CD14-positive monocyte (primary cell): ENCODE measurements around the gene LASP1. TPM values are rescaled to one million over a fixed set of nuclear protein-coding genes. Genes with fewer than 3 reads are reported as not detected.
A peak's percentile ranks its signal among the peaks of the same experiment; 100 is the strongest.

Experiments used
- DNase-seq, 3 donors: peaks; one replicate each; pipeline ENCODE4 v3.0.0-alpha.2; 2011 to 2022
- H2AFZ ChIP-seq: 2 replicates; pipeline ENCODE4 v1.6.0; 2012; ENCODE audit warnings: mild to moderate bottlenecking, low read depth, low read length, inconsistent platforms; ENCODE audit not compliant: insufficient read depth, poor library complexity, severe bottlenecking
- H3K27ac ChIP-seq, 2 donors: 1 replicate in 1 of 2; 2 replicates in 1 of 2; pipeline ENCODE4 v1.5.1; 2012 to 2013; ENCODE audit warnings: low read length in 2 of 2, control low read depth in 1 of 2, inconsistent platforms in 1 of 2, low read depth in 1 of 2, mild to moderate bottlenecking in 1 of 2
- H3K27me3 ChIP-seq, 2 donors: one replicate each; pipeline versions ENCODE4 v1.6.0 to v1.6.1; 2011 to 2013; ENCODE audit warnings: low read length in 2 of 2; ENCODE audit not compliant: control insufficient read depth in 2 of 2, insufficient read depth in 2 of 2
- H3K36me3 ChIP-seq, 2 donors: replicated peaks in 1 of 2; 1 replicate in 1 of 2; 2 replicates in 1 of 2; pipeline versions ENCODE4 v1.5.1 to v1.6.1; 2012 to 2013; ENCODE audit warnings: low read length in 2 of 2, control low read depth in 1 of 2, inconsistent platforms in 1 of 2, mild to moderate bottlenecking in 1 of 2; ENCODE audit not compliant: insufficient read depth in 2 of 2, control insufficient read depth in 1 of 2
- H3K4me1 ChIP-seq, 2 donors: 1 replicate in 1 of 2; 2 replicates in 1 of 2; pipeline versions ENCODE4 v1.5.1 to v1.6.1; 2012 to 2013; ENCODE audit warnings: low read length in 2 of 2, control low read depth in 1 of 2, inconsistent platforms in 1 of 2, mild to moderate bottlenecking in 1 of 2, moderate library complexity in 1 of 2; ENCODE audit not compliant: insufficient read depth in 2 of 2, control insufficient read depth in 1 of 2
- H3K4me2 ChIP-seq: replicated peaks from 2 replicates; pipeline ENCODE3; 2012; ENCODE audit warnings: low read length, moderate library complexity, mild to moderate bottlenecking; ENCODE audit not compliant: poor library complexity, severe bottlenecking; ENCODE audit errors: extremely low read depth
- H3K4me3 ChIP-seq, 3 experiments: fragments of 200-600 bp in 1 of 3; sonication (generic) in 1 of 3; replicated peaks in 1 of 3; 1 replicate in 2 of 3; 2 replicates in 1 of 3; pipeline ENCODE4 v1.5.1; 2011 to 2013; ENCODE audit warnings: low read length in 3 of 3, mild to moderate bottlenecking in 3 of 3, control low read depth in 2 of 3, low read depth in 2 of 3, inconsistent platforms in 1 of 3, moderate library complexity in 1 of 3
- H3K79me2 ChIP-seq: 2 replicates; pipeline ENCODE4 v1.6.0; 2012; ENCODE audit warnings: mild to moderate bottlenecking, control low read depth, inconsistent platforms, low read length, moderate library complexity; ENCODE audit not compliant: insufficient read depth
- H3K9ac ChIP-seq: 2 replicates; pipeline ENCODE4 v1.6.0; 2017; ENCODE audit warnings: low read length, mild to moderate bottlenecking; ENCODE audit not compliant: insufficient read depth, poor library complexity, severe bottlenecking
- H3K9me3 ChIP-seq, 2 donors: replicated peaks in 1 of 2; 1 replicate in 1 of 2; 2 replicates in 1 of 2; pipeline versions ENCODE4 v1.5.1 to v1.6.1; 2012 to 2013; ENCODE audit warnings: low read length in 2 of 2, control low read depth in 1 of 2; ENCODE audit not compliant: control insufficient read depth in 1 of 2, insufficient read depth in 1 of 2
- H4K20me1 ChIP-seq: 2 replicates; pipeline ENCODE4 v1.6.0; 2012; ENCODE audit warnings: mild to moderate bottlenecking, low read length, control low read depth, moderate library complexity; ENCODE audit not compliant: insufficient read depth
- H3K27ac Mint-ChIP-seq, 7 donors: one replicate each; pipeline ENCODE4 v1.8.0; 2020; ENCODE audit warnings: mild to moderate bottlenecking in 7 of 7, mixed read lengths in 7 of 7, moderate library complexity in 6 of 7, inconsistent platforms in 2 of 7
- H3K27me3 Mint-ChIP-seq, 3 donors: one replicate each; pipeline ENCODE4 v1.8.0; 2021 to 2022; ENCODE audit warnings: low read depth in 3 of 3, mild to moderate bottlenecking in 3 of 3, mixed read lengths in 3 of 3, moderate library complexity in 3 of 3, inconsistent platforms in 1 of 3
- H3K36me3 Mint-ChIP-seq, 2 donors: one replicate each; pipeline ENCODE4 v1.8.0; 2020; ENCODE audit warnings: mixed read lengths in 2 of 2, inconsistent platforms in 1 of 2, mild to moderate bottlenecking in 1 of 2
- H3K4me1 Mint-ChIP-seq: one replicate; pipeline ENCODE4 v1.8.0; 2020; ENCODE audit warnings: mild to moderate bottlenecking, mixed read lengths
- H3K4me3 Mint-ChIP-seq, 2 donors: one replicate each; pipeline ENCODE4 v1.8.0; 2020; ENCODE audit warnings: mild to moderate bottlenecking in 2 of 2, mixed read lengths in 2 of 2, moderate library complexity in 1 of 2
- H3K9me3 Mint-ChIP-seq, 7 donors: one replicate each; pipeline ENCODE4 v1.8.0; 2020 to 2022; ENCODE audit warnings: mixed read lengths in 7 of 7, mild to moderate bottlenecking in 6 of 7, moderate library complexity in 6 of 7, inconsistent platforms in 2 of 7
- CTCF ChIP-seq: fragments of 200-600 bp; IDR thresholded peaks from one replicate; pipeline ENCODE4 v1.8.0; 2022; ENCODE audit warnings: antibody characterized with exemption, mild to moderate bottlenecking
- WGBS: methylation state at CpG from one replicate; pipeline ENCODE4 v1.1.5; 2013; ENCODE audit warnings: missing lambda C conversion rate; ENCODE audit not compliant: insufficient coverage; 5-methylcytosine and 5-hydroxymethylcytosine counted together
- intact Hi-C, 2 donors: fragments of 100-400 bp; cut with micrococcal nuclease; formaldehyde crosslinking; loops; one replicate each; pipeline versions ENCODE4 v1.15.0 to v1.15.1; 2023
- polyA plus RNA-seq, 3 donors: library from polyadenylated mRNA; depleted of rRNA in 1 of 3; unstranded in 2 of 3; stranded (reverse) in 1 of 3; fragments of 300-500 nt in 2 of 3; fragments of >200 nt in 1 of 3; fragmentation: Illumina TruSeq in 2 of 3; gene quantifications; 1 replicate in 2 of 3; 2 replicates in 1 of 3; pipeline ENCODE4 v1.2.3, GENCODE V29; 2012 to 2021

Gene LASP1
- polyA plus RNA-seq, 3 donors, result 55.9 to 93.7 (median 70.6) TPM

DNA sequence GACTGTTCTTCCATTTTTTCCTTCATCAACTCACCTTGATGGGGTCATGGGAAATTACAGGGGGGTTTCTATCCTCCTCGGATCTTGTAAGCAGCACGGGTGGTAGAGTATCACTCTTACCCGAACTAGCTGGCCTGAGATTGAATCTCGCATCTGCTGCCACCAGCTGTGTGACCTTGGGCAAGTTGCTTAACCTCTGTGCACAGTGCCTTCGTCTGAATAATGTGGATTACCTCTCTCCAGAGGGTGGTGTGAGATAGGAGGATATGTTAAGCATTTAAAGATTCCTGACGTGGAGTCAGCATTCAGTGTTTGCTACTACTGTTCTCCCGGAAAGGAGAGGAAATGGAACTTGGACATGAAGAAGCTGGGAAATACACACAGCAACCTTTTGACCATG, 24.4 kb downstream of the LASP1 start:
- no peak for TF ChIP-seq CTCF
- Mint-ChIP-seq H3K27me3 (peaks cover 0 to 1% (median 0%) of the 10 kb centered on the region in 3 donors), H3K27ac (peak overlapping the region in 6 of 7 donors; percentile 3 to 83 (median 27)), H3K4me1 (peaks cover 44% of the 10 kb centered on the region), H3K36me3 (peaks cover 56 to 81% of the 10 kb centered on the region in 2 donors), H3K4me3 (no peak overlapping the region), H3K9me3 (no peaks in the 10 kb centered on the region)
- 84% methylated on average over 3 of the region's 7 CpGs for WGBS
- Histone ChIP-seq H4K20me1 (peaks cover 99% of the 10 kb centered on the region), H3K9me3 (no peaks in the 10 kb centered on the region), H3K9ac (no peak overlapping the region), H3K4me1 (peaks cover 27 to 42% of the 10 kb centered on the region in 2 donors), H3K27me3 (no peaks in the 10 kb centered on the region), H2AFZ (no peak overlapping the region), H3K4me3 (no peak overlapping the region), H3K36me3 (peaks cover 75 to 84% of the 10 kb centered on the region in 2 donors), H3K4me2 (no peak overlapping the region), H3K27ac (peak overlapping the region in 1 of 2 donors; percentile 50), H3K79me2 (peaks cover 74% of the 10 kb centered on the region)
- no peak for DNase-seq
- intact Hi-C loops, result no loop called here

- no peak for DNase-seq
- Histone ChIP-seq H4K20me1 (peaks cover 99% of the 10 kb centered on the region), H3K4me1 (peaks cover 49 to 64% of the 10 kb centered on the region in 2 donors), H3K9me3 (no peaks in the 10 kb centered on the region), H3K27me3 (no peaks in the 10 kb centered on the region), H3K4me3 (no peak overlapping the region), H3K4me2 (no peak overlapping the region), H3K79me2 (peaks cover 64% of the 10 kb centered on the region), H3K27ac (peak overlapping the region in 1 of 2 donors; percentile 82), H3K36me3 (peaks cover 54 to 63% of the 10 kb centered on the region in 2 donors), H3K9ac (no peak overlapping the region), H2AFZ (no peak overlapping the region)
- intact Hi-C loops, result no loop called here
- Mint-ChIP-seq H3K27me3 (peaks cover 0 to 1% (median 0%) of the 10 kb centered on the region in 3 donors), H3K9me3 (no peaks in the 10 kb centered on the region), H3K36me3 (peaks cover 47 to 67% of the 10 kb centered on the region in 2 donors), H3K4me3 (no peak overlapping the region), H3K27ac (peak overlapping the region in 3 of 7 donors; percentile 70 to 79 (median 74)), H3K4me1 (peaks cover 59% of the 10 kb centered on the region)
- WGBS, result 80% methylated on average over 7 of the region's 13 CpGs
- TF ChIP-seq CTCF, result no peak
Observed at GRCh38 chr17:38896346-38896954, 26.6 kb downstream of the LASP1 start.
